RWPE1 (cell line): Measurements from ENCODE around the gene CUX1.

ENCODE experiments used
- CTCF ChIA-PET: fragments of 350-600 bp; sonication (Branson Sonifier 250); formaldehyde crosslinking; extraction: SDS; loops from one replicate; lab custom pipeline; 2021; lab: Yijun Ruan, JAX
- POLR2A ChIA-PET: fragments of 400-600 bp; formaldehyde crosslinking; extraction: SDS; loops from one replicate; lab custom pipeline; 2020; ENCODE audit warnings: antibody characterized with exemption; ENCODE audit not compliant: low non-redundant PET; lab: Yijun Ruan, JAX
- DNase-seq: peaks from one replicate; pipeline ENCODE4 v3.0.0; 2012; ENCODE audit warnings: low spot score
- H3K27ac ChIP-seq: fragments of 450-650 bp; 2 replicates; pipeline ENCODE4 v1.5.1; 2017
- TF ChIP-seq, protein P1 (sequence below): fragments of 450-650 bp; conservative IDR thresholded peaks from 2 replicates; pipeline ENCODE4 v1.5.1; 2017; ENCODE audit warnings: low read depth, mild to moderate bottlenecking

CUX1 gene

DNA sequence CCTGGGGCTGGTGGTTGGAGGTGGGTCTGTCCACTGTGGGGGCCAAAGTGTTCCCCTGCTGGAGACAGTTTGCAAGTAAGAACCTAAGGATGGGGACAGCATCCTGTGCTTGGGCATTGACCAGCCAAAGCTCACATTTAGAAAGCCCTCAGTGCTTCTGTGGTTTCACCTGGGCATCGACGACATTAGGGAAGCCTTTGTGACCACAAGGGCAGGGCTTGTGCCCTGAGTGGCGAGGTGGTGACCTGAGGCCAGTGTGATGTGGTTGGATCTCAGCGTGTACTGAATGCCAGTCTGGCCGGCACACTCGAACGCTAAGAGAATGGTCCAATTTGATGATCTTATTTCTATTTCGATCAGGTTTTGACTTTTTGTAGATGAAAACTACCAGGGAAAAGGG, 437.1 kb downstream of the CUX1 start:
- ChIA-PET CTCF (no interaction called here), POLR2A (no interaction called here)
- TF ChIP-seq, protein P1, sequence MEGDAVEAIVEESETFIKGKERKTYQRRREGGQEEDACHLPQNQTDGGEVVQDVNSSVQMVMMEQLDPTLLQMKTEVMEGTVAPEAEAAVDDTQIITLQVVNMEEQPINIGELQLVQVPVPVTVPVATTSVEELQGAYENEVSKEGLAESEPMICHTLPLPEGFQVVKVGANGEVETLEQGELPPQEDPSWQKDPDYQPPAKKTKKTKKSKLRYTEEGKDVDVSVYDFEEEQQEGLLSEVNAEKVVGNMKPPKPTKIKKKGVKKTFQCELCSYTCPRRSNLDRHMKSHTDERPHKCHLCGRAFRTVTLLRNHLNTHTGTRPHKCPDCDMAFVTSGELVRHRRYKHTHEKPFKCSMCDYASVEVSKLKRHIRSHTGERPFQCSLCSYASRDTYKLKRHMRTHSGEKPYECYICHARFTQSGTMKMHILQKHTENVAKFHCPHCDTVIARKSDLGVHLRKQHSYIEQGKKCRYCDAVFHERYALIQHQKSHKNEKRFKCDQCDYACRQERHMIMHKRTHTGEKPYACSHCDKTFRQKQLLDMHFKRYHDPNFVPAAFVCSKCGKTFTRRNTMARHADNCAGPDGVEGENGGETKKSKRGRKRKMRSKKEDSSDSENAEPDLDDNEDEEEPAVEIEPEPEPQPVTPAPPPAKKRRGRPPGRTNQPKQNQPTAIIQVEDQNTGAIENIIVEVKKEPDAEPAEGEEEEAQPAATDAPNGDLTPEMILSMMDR, result no peak
- no peak overlapping the region for H3K27ac ChIP-seq
- no peak for DNase-seq

DNA sequence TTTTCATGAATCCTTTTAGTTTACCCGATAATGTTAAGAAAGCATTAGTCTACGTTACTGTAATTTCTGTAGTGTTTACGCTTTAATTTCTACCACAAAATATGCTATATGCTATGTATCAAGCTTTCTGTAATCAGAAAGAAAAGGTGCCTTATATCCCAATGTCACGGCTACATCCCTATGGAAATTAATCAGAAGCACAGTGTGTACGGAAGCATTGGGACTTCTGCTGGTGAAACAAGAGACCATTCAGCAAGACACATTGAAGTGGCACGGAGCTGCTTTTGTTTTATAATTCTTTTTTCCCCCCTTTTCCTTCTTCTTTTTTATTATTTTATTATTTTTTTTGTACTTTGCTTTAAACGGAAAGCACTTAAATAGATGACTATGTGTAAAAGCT, 438.1 kb downstream of the CUX1 start:
- no peak overlapping the region for H3K27ac ChIP-seq
- CTCF ChIA-PET, result interaction anchor here (0.7 to 1.0 kb wide), 2 partner anchors 23 to 713 kb away, joined by 5 to 7 read pairs; no protein-coding TSS in a partner anchor
- DNase-seq, result no peak
- POLR2A ChIA-PET, result no interaction called here
- TF ChIP-seq, protein P1, result no peak

DNA sequence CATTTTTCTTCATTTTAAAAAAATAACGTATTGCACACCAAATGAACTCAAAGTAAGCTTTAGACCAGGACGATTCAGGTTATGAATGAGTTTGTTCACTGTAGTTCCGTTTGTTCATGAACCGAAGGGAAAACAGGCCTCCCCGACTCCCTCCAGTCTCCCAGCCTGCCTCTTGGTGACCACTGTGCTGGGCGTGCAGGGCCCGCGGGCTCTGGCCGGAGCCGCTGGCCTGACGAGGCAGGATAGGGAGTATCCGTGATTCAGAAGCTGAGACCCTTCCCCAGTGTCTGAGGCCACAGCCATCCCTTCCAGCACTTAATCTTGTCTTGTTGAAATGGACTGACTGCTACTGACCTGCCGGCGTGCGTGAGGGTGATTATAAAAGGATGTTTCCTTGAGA, 438.5 kb downstream of the CUX1 start:
- POLR2A ChIA-PET, result no interaction called here
- TF ChIP-seq, protein P1, result no peak
- DNase-seq, result no peak
- CTCF ChIA-PET, result interaction anchor here (0.7 to 1.0 kb wide), 2 partner anchors 23 to 713 kb away, joined by 5 to 7 read pairs; no protein-coding TSS in a partner anchor
- no peak overlapping the region for H3K27ac ChIP-seq

DNA sequence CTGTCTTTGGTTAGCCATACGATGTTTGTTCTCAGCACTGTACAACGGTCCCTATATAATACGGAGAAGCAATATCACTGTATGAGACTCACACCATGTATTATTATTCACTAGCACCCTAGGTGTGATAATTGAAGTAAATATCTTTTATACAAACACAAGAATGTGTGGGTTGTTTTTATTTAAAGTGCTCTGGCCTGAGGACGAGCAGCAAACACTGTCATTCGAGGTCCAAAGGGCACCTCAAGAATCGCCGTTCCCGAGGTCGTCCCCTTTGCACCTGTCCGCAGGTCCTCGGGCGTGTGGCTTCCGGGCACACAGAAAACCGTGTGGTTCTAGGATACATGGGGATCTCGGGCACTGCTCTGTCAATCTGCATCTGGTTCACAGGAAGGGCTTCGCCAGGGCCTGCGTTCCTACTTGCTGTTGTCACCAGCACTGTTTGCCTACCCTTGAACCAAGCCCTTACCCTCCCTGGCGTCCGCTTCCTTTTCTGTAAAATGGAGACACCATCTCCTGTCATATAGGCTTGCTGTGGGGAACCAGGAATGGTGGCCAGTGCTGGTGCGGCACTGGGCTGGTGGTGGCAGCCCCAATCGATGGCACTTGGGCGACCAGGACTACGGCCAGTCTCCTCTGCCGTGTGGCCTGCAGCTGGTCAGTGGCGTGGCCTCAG, 440.8 kb downstream of the CUX1 start:
- H3K27ac ChIP-seq, result no peak overlapping the region
- CTCF ChIA-PET, result no interaction called here
- POLR2A ChIA-PET, result no interaction called here
- TF ChIP-seq, protein P1, result no peak
- no peak for DNase-seq

DNA sequence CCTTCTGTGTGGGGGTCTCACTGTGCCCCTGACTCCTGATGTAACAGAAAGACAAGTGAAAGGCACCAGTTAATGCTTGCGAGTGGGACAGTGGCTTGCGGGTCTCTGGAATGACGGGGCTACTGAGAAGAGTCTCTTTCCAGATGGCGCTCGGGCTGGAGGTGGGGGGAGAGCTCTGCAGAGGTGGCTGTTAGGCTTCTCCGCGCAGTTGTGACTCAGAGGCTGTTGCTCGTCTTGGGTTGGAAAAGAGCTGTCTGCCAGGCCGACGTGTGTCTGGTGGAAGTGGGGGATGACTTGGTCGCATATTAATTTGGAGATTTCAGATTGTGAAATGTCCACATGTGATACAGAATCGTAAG, 441.3 kb downstream of the CUX1 start:
- H3K27ac ChIP-seq, result no peak overlapping the region
- no peak for DNase-seq
- TF ChIP-seq, protein P1, result no peak
- ChIA-PET CTCF (no interaction called here), POLR2A (no interaction called here)

DNA sequence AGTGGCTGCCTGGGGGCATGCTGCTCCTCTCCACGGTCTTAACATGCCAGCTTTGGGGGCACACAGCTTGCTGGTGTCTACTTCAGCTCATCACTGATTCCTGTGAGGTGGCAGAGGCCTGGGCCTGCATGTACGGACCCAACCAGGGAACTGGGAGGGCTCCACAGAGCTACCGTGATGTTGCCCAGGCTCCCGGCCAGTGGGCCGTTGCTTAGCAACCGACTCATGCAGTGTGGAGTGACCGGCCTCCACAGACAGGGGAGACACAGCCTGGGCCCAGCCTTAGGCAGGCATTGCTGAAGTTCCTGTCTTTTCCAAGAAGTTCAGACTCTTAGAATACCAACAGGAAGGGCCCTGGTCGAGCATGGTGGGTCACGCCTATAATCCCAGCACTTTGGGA, 443.4 kb downstream of the CUX1 start:
- CTCF ChIA-PET, result interaction anchor here (0.6 kb wide), 1 partner anchor 651 kb away, joined by 3 read pairs; no protein-coding TSS in a partner anchor
- TF ChIP-seq, protein P1, result no peak
- DNase-seq, result no peak
- H3K27ac ChIP-seq, result no peak overlapping the region
- POLR2A ChIA-PET, result no interaction called here
